ENCODE measurements around the gene HOXD12. TPM values are rescaled to one million over a fixed set of nuclear protein-coding genes. Genes with fewer than 3 reads are reported as not detected.

The HOXD12 gene
- polyA plus RNA-seq, 1 of the 3 experiments (the other 2 are of a cell fraction): not detected

DNA sequence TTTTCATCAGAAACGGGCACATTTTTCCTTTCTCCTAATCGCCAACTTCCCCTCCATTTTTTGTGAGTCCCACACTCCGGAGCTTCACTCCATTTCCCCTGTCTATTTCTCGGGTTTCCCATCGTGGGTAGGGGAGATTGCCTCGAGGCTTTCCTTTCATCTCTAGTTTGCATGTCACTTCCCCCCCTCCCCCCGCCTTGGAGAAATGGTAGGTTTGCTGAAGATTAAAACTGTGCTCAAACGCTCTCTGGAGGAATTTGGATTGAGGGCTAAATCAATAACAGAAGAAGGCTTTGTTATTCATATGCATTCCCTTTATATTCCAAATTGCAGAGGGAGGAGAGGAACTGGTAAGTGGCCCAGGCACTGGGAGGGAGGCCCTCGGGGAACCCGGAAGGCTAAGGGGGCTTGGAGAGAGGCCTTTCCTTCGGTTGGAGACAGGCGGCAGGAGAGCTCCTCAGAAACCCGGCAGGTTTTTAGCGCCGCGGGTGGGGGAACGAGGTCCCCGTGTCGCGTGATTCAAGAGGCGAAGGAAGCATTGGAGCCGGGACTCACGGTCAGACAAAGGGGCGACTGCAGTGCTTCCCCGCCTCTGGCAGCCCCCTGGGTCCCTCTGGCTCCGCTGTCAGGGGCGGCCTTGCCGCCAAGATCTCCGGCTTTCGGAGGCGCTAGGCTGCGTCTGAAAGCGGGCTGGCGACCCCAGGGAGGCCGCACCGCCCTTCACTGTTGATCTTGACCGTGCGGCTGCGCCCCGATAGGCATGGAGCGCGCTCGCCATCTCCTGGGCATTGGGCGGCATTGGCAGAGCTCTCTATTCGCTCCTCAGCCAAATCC lies 2.4 kb upstream of the HOXD12 start:
- Histone ChIP-seq H3K4me3 (ENCODE audit: low read depth in 2 of 2, low read length in 1 of 2) (peak overlapping the region; percentile 48 to 59), H3K4me1 (ENCODE audit: control insufficient read depth in 1 of 2, insufficient read depth in 2 of 2, low read depth in 1 of 2, low read length in 1 of 2) (peaks cover 0 to 25% of the 10 kb centered on the region in 2 experiments; a peak in 2 of 4 replicates), H2AFZ (ENCODE audit: low read depth) (peak overlapping the region; percentile 86), H3K27ac (ENCODE audit: low read depth in 2 of 2, low read length in 1 of 2) (no peak overlapping the region), H3K79me2 (ENCODE audit: insufficient read depth) (no peaks in the 10 kb centered on the region), H3K36me3 (replicated peaks in 1 of 2; ENCODE audit: control insufficient read depth in 1 of 2, insufficient read depth in 2 of 2, low read length in 1 of 2) (no peaks in the 10 kb centered on the region), H3K9me2 (no peaks in the 10 kb centered on the region), H3F3A (replicated peaks; ENCODE audit: insufficient read depth) (no peaks in the 10 kb centered on the region), H3K9me3 (no peaks in the 10 kb centered on the region), H3K9ac (no peak overlapping the region), H3K27me3 (ENCODE audit: insufficient read depth) (peaks cover 94% of the 10 kb centered on the region), H4K20me1 (ENCODE audit: insufficient read depth) (no peaks in the 10 kb centered on the region), H3K4me2 (peak overlapping the region; percentile 81)
- TF ChIP-seq CHD2 (IDR thresholded peaks at IDR 0.05; ENCODE audit: low read length, partially characterized antibody) (peak; percentile 3), MEF2A (IDR thresholded peaks at IDR 0.05; ENCODE audit: borderline replicate concordance, low read depth) (no peak), CTCF (IDR thresholded peaks at IDR 0.05) (peak; percentile 80), SMC3 (IDR thresholded peaks at IDR 0.05; ENCODE audit: low read depth, low read length) (peak; percentile 64), RAD21 (IDR thresholded peaks at IDR 0.05; ENCODE audit: low read length) (peak; percentile 85), NRF1 (IDR thresholded peaks at IDR 0.05; ENCODE audit: low read depth, low read length) (peak; percentile 52; the same call in 1 of the 2 replicates), FOXJ3 (CRISPR knock-in tag; IDR thresholded peaks at IDR 0.05) (peak; percentile 17; the same call in 1 of the 2 replicates), EZH2phosphoT487 (IDR thresholded peaks at IDR 0.05; ENCODE audit: borderline replicate concordance, low read depth) (no peak)
- TF ChIP-seq, protein P1, sequence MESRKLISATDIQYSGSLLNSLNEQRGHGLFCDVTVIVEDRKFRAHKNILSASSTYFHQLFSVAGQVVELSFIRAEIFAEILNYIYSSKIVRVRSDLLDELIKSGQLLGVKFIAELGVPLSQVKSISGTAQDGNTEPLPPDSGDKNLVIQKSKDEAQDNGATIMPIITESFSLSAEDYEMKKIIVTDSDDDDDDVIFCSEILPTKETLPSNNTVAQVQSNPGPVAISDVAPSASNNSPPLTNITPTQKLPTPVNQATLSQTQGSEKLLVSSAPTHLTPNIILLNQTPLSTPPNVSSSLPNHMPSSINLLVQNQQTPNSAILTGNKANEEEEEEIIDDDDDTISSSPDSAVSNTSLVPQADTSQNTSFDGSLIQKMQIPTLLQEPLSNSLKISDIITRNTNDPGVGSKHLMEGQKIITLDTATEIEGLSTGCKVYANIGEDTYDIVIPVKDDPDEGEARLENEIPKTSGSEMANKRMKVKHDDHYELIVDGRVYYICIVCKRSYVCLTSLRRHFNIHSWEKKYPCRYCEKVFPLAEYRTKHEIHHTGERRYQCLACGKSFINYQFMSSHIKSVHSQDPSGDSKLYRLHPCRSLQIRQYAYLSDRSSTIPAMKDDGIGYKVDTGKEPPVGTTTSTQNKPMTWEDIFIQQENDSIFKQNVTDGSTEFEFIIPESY (IDR thresholded peaks at IDR 0.05; ENCODE audit: borderline replicate concordance, low read depth): no peak
- 18% methylated on average over 11 of the region's 45 CpGs for WGBS (ENCODE audit: low lambda C conversion rate)
- DNase-seq: peak; percentile 92
- CTCF ChIA-PET: interaction anchor here (0.6 to 13.5 kb wide), 65 partner anchors 9 to 1469 kb away, joined by 3 to 264 read pairs (median 4); partner anchors contain the start of genes CHN1, EVX2, HOXD10 and HOXD11
- POLR2A ChIA-PET: no interaction called here

DNA sequence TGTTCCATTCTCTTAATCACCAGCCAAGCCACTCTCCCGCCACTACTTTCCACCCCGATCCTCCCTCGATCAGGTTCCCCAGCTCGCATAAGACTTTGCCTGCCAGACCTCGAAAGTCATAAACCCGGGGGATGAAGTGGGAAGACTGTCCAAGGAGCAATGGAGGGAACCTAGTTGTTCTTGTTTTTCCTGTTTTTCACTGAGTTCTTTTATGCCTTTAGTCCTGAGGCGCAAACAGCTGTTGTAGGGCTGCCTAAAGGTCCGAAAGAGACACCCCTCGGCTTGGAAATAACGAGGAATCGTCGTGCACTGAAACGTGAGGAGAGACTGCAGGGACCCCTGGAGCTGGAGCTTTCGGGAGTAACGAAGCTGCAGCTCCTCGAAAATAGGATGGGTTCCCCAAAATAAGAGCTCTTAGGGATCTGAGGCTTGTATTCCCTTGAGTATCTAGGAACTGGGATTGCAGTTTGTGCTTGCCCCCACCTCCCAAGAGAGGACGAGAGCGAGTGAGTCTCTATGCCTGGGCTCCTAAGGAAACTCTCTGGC lies 1.7 kb upstream of the HOXD12 start:
- WGBS (ENCODE audit: low lambda C conversion rate): 2% methylated on average over 18 of the region's 18 CpGs
- H4K20me1 ChIP-seq (ENCODE audit: insufficient read depth): no peaks in the 10 kb centered on the region
- H3K4me1 ChIP-seq (ENCODE audit: control insufficient read depth in 1 of 2, insufficient read depth in 2 of 2, low read depth in 1 of 2, low read length in 1 of 2): peaks cover 0 to 25% of the 10 kb centered on the region in 2 experiments; a peak in 3 of 4 replicates
- TF ChIP-seq, protein P1 (IDR thresholded peaks at IDR 0.05; ENCODE audit: borderline replicate concordance, low read depth): no peak
- no peak for TF ChIP-seq CHD2 (IDR thresholded peaks at IDR 0.05; ENCODE audit: low read length, partially characterized antibody)
- no peak for TF ChIP-seq NFIC (IDR thresholded peaks at IDR 0.05; ENCODE audit: borderline replicate concordance)
- no peak for TF ChIP-seq RCOR1 (IDR thresholded peaks at IDR 0.05; ENCODE audit: low read length)
- no peak for TF ChIP-seq FOXM1 (IDR thresholded peaks at IDR 0.05; ENCODE audit: low read depth)
- TF ChIP-seq USF1 (IDR thresholded peaks at IDR 0.05; ENCODE audit: borderline replicate concordance, low read depth): no peak
- TF ChIP-seq, protein P2, sequence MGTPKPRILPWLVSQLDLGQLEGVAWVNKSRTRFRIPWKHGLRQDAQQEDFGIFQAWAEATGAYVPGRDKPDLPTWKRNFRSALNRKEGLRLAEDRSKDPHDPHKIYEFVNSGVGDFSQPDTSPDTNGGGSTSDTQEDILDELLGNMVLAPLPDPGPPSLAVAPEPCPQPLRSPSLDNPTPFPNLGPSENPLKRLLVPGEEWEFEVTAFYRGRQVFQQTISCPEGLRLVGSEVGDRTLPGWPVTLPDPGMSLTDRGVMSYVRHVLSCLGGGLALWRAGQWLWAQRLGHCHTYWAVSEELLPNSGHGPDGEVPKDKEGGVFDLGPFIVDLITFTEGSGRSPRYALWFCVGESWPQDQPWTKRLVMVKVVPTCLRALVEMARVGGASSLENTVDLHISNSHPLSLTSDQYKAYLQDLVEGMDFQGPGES (IDR thresholded peaks at IDR 0.05; ENCODE audit: low read depth, low read length): no peak
- ChIA-PET CTCF (interaction anchor here (0.6 to 13.5 kb wide), 61 partner anchors 9 to 1469 kb away, joined by 3 to 264 read pairs (median 4); partner anchors contain the start of genes CHN1, EVX2, HOXD10 and HOXD11), POLR2A (no interaction called here)
- no peak overlapping the region for H3K27ac ChIP-seq (ENCODE audit: low read depth in 2 of 2, low read length in 1 of 2)
- DNase-seq: no peak
- H2AFZ ChIP-seq (ENCODE audit: low read depth): peak overlapping the region; percentile 1; the same call in 1 of the 2 replicates
- peak overlapping the region; percentile 81 for H3K4me2 ChIP-seq
- no peaks in the 10 kb centered on the region for H3K9me2 ChIP-seq
- H3K9ac ChIP-seq: no peak overlapping the region
- peaks cover 97% of the 10 kb centered on the region for H3K27me3 ChIP-seq (ENCODE audit: insufficient read depth)
- H3K79me2 ChIP-seq (ENCODE audit: insufficient read depth): no peaks in the 10 kb centered on the region
- H3K4me3 ChIP-seq (ENCODE audit: low read depth in 2 of 2, low read length in 1 of 2): peak overlapping the region; percentile 48 to 59; a peak in 2 of 4 replicates
- no peaks in the 10 kb centered on the region for H3F3A ChIP-seq (replicated peaks; ENCODE audit: insufficient read depth)
- no peaks in the 10 kb centered on the region for H3K9me3 ChIP-seq
- no peaks in the 10 kb centered on the region for H3K36me3 ChIP-seq (replicated peaks in 1 of 2; ENCODE audit: control insufficient read depth in 1 of 2, insufficient read depth in 2 of 2, low read length in 1 of 2)

All from SK-N-SH (cell line).